ENCODE results near the gene MLC1. TPM values are rescaled to one million over a fixed set of nuclear protein-coding genes. Genes with fewer than 3 reads are reported as not detected.

Gene MLC1
- total and polyA plus RNA-seq, 4 donors, result 0.13 to 9.4 (median 0.33) TPM; not detected in 1

DNA sequence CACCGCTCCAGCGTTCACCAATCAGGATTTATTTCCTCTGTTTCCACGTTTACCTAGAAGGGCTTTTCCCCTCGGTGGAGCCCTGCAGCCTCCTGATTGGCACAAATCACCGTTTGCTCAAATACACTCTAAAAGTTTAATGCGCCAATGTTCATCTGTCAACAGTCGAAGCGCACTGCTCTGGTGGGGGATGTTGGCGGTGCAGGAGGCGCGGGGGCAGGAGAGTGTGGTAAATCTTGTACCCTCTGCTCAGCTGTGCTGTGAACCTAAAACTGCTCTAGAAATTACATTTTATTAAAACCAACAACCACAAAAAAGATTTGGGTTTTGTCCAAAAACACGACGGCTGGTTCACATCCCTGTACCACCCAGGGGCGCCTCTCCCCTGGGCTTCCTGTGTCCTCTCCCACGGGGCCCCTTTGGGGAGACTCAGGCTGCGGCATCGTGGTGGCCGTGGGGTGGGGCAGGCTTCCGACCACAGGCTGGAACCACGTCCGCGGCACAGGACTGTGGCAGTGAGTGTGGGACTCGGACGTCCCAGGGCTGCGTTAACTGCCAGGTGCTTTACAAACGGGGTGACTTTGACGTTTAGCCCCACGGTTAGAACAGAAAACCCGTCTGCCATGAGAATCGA is 40.6 kb downstream of the MLC1 start:
- Histone ChIP-seq H3K4me1 (ENCODE audit: control insufficient read depth in 4 of 4, insufficient read depth in 4 of 4, low read length in 3 of 4) (no peaks in the 10 kb centered on the region), H3K9me3 (ENCODE audit: control insufficient read depth in 4 of 4, low read length in 3 of 4) (peaks cover 0 to under 1% (median 0%) of the 10 kb centered on the region in 4 donors), H3K9ac (ENCODE audit: low read depth in 1 of 2, low read length in 2 of 2) (no peak overlapping the region), H3K4me3 (ENCODE audit: low read depth in 1 of 3, low read length in 3 of 3) (no peak overlapping the region), H3K36me3 (ENCODE audit: control insufficient read depth in 4 of 4, insufficient read depth in 3 of 4, low read depth in 1 of 4, low read length in 3 of 4) (no peaks in the 10 kb centered on the region), H3K27me3 (ENCODE audit: control insufficient read depth in 4 of 4, insufficient read depth in 4 of 4, low read length in 3 of 4) (no peaks in the 10 kb centered on the region), H3K27ac (ENCODE audit: low read depth in 1 of 2, low read length in 2 of 2) (no peak overlapping the region)
- DNase-seq (ENCODE audit: low spot score), result no peak
- WGBS, result 71% methylated on average over 30 of the region's 30 CpGs
- TF ChIP-seq TAF1 (conservative IDR thresholded peaks at IDR 0.05) (no peak), SP1 (IDR thresholded peaks at IDR 0.05) (no peak), FOXA1 (IDR thresholded peaks at IDR 0.05) (no peak), ZBTB33 (IDR thresholded peaks at IDR 0.05) (no peak), GABPA (IDR thresholded peaks at IDR 0.05 in 1 of 2, conservative IDR thresholded peaks at IDR 0.05 in 1 of 2) (no peak), RXRA (IDR thresholded peaks at IDR 0.05) (no peak), HNF4A (conservative IDR thresholded peaks at IDR 0.05) (no peak), YY1 (IDR thresholded peaks at IDR 0.05) (no peak), NR2F2 (IDR thresholded peaks at IDR 0.05) (no peak), ATF3 (IDR thresholded peaks at IDR 0.05) (no peak)
- TF ChIP-seq, protein P1, sequence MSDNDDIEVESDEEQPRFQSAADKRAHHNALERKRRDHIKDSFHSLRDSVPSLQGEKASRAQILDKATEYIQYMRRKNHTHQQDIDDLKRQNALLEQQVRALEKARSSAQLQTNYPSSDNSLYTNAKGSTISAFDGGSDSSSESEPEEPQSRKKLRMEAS (IDR thresholded peaks at IDR 0.05), result no peak
- TF ChIP-seq, protein P2, sequence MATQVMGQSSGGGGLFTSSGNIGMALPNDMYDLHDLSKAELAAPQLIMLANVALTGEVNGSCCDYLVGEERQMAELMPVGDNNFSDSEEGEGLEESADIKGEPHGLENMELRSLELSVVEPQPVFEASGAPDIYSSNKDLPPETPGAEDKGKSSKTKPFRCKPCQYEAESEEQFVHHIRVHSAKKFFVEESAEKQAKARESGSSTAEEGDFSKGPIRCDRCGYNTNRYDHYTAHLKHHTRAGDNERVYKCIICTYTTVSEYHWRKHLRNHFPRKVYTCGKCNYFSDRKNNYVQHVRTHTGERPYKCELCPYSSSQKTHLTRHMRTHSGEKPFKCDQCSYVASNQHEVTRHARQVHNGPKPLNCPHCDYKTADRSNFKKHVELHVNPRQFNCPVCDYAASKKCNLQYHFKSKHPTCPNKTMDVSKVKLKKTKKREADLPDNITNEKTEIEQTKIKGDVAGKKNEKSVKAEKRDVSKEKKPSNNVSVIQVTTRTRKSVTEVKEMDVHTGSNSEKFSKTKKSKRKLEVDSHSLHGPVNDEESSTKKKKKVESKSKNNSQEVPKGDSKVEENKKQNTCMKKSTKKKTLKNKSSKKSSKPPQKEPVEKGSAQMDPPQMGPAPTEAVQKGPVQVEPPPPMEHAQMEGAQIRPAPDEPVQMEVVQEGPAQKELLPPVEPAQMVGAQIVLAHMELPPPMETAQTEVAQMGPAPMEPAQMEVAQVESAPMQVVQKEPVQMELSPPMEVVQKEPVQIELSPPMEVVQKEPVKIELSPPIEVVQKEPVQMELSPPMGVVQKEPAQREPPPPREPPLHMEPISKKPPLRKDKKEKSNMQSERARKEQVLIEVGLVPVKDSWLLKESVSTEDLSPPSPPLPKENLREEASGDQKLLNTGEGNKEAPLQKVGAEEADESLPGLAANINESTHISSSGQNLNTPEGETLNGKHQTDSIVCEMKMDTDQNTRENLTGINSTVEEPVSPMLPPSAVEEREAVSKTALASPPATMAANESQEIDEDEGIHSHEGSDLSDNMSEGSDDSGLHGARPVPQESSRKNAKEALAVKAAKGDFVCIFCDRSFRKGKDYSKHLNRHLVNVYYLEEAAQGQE (IDR thresholded peaks at IDR 0.05), result no peak

DNA sequence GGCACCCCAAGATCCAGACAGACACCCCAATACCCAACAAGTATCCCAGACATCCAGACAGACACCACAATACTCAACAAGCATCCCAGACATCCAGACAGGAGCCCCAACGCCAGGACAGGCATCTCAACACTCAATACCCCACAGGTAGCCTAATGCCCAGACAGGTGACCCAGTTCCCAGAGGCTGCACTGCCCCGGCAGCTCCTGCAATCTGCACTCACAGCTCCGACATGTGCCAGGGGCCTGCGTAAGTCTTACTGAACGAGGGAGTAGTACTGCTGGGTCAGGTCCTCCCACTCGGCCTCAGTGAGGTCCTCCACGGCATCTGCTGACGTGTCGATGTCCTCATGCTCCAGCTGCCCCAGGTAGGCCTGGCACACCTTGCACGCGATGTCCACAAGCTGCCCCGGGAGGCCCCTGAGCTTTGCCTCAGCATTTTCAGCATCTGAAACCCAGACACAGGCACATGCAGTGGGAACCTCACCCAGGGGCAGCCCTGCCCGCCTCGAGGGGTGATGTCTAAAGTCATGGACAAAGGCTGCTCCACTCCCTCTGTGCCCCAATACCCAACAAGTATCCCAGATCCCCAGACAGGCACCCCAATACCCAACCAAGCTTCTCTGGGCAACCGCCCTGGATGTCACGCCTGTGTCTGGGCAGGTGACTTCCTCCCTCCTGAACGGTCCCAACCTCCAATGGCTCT is 43.7 kb downstream of the MLC1 start:
- H3K36me3 ChIP-seq (ENCODE audit: control insufficient read depth in 4 of 4, insufficient read depth in 3 of 4, low read depth in 1 of 4, low read length in 3 of 4), result no peaks in the 10 kb centered on the region
- DNase-seq (ENCODE audit: low spot score), result no peak
- no peaks in the 10 kb centered on the region for H3K27me3 ChIP-seq (ENCODE audit: control insufficient read depth in 4 of 4, insufficient read depth in 4 of 4, low read length in 3 of 4)
- no peak overlapping the region for H3K4me3 ChIP-seq (ENCODE audit: low read depth in 1 of 3, low read length in 3 of 3)
- 87% methylated on average over 17 of the region's 17 CpGs for WGBS
- H3K9ac ChIP-seq (ENCODE audit: low read depth in 1 of 2, low read length in 2 of 2), result no peak overlapping the region
- no peaks in the 10 kb centered on the region for H3K4me1 ChIP-seq (ENCODE audit: control insufficient read depth in 4 of 4, insufficient read depth in 4 of 4, low read length in 3 of 4)
- H3K27ac ChIP-seq (ENCODE audit: low read depth in 1 of 2, low read length in 2 of 2), result no peak overlapping the region
- peaks cover 0 to 2% (median 0%) of the 10 kb centered on the region in 4 donors for H3K9me3 ChIP-seq (ENCODE audit: control insufficient read depth in 4 of 4, low read length in 3 of 4)
- TF ChIP-seq HNF4G (IDR thresholded peaks at IDR 0.05) (no peak), SP1 (IDR thresholded peaks at IDR 0.05) (no peak), CTCF (IDR thresholded peaks at IDR 0.05; ENCODE audit: low read depth, low read length, missing input control) (no peak), GABPA (IDR thresholded peaks at IDR 0.05 in 1 of 2, conservative IDR thresholded peaks at IDR 0.05 in 1 of 2) (no peak), TAF1 (conservative IDR thresholded peaks at IDR 0.05) (no peak), YY1 (IDR thresholded peaks at IDR 0.05) (no peak), EGR1 (IDR thresholded peaks at IDR 0.05; ENCODE audit: low read depth in 2 of 2) (no peak), ZBTB33 (IDR thresholded peaks at IDR 0.05) (no peak), JUND (IDR thresholded peaks at IDR 0.05) (no peak), RXRA (IDR thresholded peaks at IDR 0.05) (no peak), HNF4A (conservative IDR thresholded peaks at IDR 0.05) (no peak)
- TF ChIP-seq, protein P2 (IDR thresholded peaks at IDR 0.05), result no peak
